GM06990 (cell line): ENCODE results near the gene TIE1.

ENCODE experiments used
- DNase-seq: peaks from one replicate; pipeline ENCODE4 v3.0.0-alpha.2; 2011; ENCODE audit not compliant: insufficient read length; ENCODE audit errors: extremely low read depth
- H3K27me3 ChIP-seq: replicated peaks from 2 replicates; pipeline ENCODE4 v1.6.0; 2011; ENCODE audit warnings: low read length; ENCODE audit not compliant: control insufficient read depth, insufficient read depth
- H3K36me3 ChIP-seq: 2 replicates; pipeline ENCODE4 v1.5.1; 2011; ENCODE audit warnings: low read length; ENCODE audit not compliant: control insufficient read depth, insufficient read depth
- H3K4me3 ChIP-seq: replicated peaks from 2 replicates; pipeline ENCODE4 v1.5.1; 2011; ENCODE audit warnings: low read depth, mild to moderate bottlenecking, control low read depth, low read length
- CTCF ChIP-seq: IDR thresholded peaks from 2 replicates; pipeline ENCODE4 v1.5.1; 2011; ENCODE audit warnings: low read length, control low read depth, mild to moderate bottlenecking, inconsistent platforms; ENCODE audit not compliant: insufficient read depth, poor library complexity, severe bottlenecking

TIE1 gene

GRCh38 chr1:43338001-43338400 lies 37.2 kb downstream of the TIE1 start:
- no peak for DNase-seq
- no peak overlapping the region for H3K4me3 ChIP-seq
- H3K36me3 ChIP-seq: no peaks in the 10 kb centered on the region
- no peak for TF ChIP-seq CTCF
- no peaks in the 10 kb centered on the region for H3K27me3 ChIP-seq

GRCh38 chr1:43339584-43340232 lies 38.9 kb downstream of the TIE1 start:
- no peak for TF ChIP-seq CTCF
- H3K4me3 ChIP-seq: no peak overlapping the region

GRCh38 chr1:43340559-43340958 lies 39.8 kb downstream of the TIE1 start:
- DNase-seq: no peak
- no peaks in the 10 kb centered on the region for H3K36me3 ChIP-seq
- no peak overlapping the region for H3K4me3 ChIP-seq
- no peaks in the 10 kb centered on the region for H3K27me3 ChIP-seq
- TF ChIP-seq CTCF: no peak

More at GRCh38 chr1:43339584-43340232, 38.9 kb downstream of the TIE1 start:
- Histone ChIP-seq H3K27me3 (no peaks in the 10 kb centered on the region), H3K36me3 (no peaks in the 10 kb centered on the region)
- no peak for DNase-seq

GRCh38 chr1:43344267-43344850 lies 43.6 kb downstream of the TIE1 start:
- H3K4me3 ChIP-seq: no peak overlapping the region
- no peak for TF ChIP-seq CTCF
- no peak for DNase-seq

GRCh38 chr1:43345120-43345519 lies 44.3 kb downstream of the TIE1 start:
- Histone ChIP-seq H3K4me3 (no peak overlapping the region), H3K36me3 (no peaks in the 10 kb centered on the region), H3K27me3 (no peaks in the 10 kb centered on the region)
- DNase-seq: no peak
- no peak for TF ChIP-seq CTCF

More at GRCh38 chr1:43344267-43344850, 43.6 kb downstream of the TIE1 start:
- no peaks in the 10 kb centered on the region for H3K36me3 ChIP-seq
- no peaks in the 10 kb centered on the region for H3K27me3 ChIP-seq
